ENCODE measurements around the gene GNA14. TPM values are rescaled to one million over a fixed set of nuclear protein-coding genes. Genes with fewer than 3 reads are reported as not detected.

Gene GNA14
- total and polyA plus RNA-seq, 2 of the 8 experiments (the other 6 are each of a cell fraction or from before 2014, with no cell fraction given): 3.4 to 6.3 TPM

DNA sequence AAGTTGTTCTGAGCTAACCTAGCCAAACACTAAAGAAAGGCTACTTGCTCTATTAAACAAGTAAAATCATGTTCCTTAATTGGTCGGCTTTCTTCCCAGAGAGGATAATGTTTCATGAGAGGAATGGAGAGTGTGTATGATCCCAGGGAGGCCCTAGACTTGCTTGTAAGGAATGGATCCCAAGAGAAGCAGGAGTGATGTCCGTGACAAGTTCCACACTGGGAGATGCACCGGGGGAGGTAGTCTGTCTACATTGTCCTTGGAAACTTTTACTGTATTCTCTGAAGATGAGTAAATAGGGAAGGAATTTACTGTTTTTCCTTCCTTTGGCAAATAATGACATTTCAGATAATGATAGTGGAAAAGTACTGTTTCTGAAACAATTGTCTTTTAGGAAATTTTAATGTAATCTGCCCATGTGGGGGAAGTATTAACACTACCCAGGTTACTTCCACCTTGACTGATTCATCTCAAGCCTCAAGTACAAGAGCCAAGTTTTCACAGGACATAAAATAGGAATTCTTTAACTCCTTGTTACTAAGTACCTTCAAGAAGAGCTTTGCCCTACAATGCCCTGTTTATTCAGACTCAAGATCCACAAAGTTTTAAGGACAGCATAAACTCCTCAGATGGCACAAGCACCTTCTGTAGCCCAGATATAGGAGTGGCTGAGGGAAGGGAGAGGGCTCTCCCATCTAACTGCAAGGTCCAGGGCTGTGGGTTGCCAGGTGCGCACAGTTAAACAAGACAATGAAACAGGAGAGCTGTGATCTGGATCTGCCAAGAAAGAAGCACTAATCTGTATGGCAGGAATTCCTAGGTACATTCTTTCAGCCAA lies 152.1 kb downstream of the GNA14 start:
- H2BK20ac ChIP-seq (ENCODE audit: low read length): no peak overlapping the region
- no peak overlapping the region for H2BK120ac ChIP-seq (replicated peaks; ENCODE audit: low read depth, low read length)
- H4K5ac ChIP-seq (ENCODE audit: insufficient read length, low read depth, low read length): no peak overlapping the region
- no peak for DNase-seq (ENCODE audit: low read depth in 1 of 2, low spot score in 2 of 2)
- no peak overlapping the region for H2AK5ac ChIP-seq (ENCODE audit: low read depth, low read length)
- H2AFZ ChIP-seq (ENCODE audit: low read length): no peak overlapping the region
- H3K4me2 ChIP-seq (ENCODE audit: insufficient read depth in 1 of 2, low read depth in 2 of 2, low read length in 2 of 2): no peak overlapping the region
- H3K36me3 ChIP-seq (ENCODE audit: control insufficient read depth in 2 of 4, insufficient read depth in 4 of 4, low read length in 3 of 4): no peaks in the 10 kb centered on the region; a peak in 1 of 8 replicates
- no peaks in the 10 kb centered on the region for H3K9me3 ChIP-seq (ENCODE audit: insufficient read depth in 2 of 2, low read depth in 1 of 2, low read length in 1 of 2)
- H3K79me2 ChIP-seq (ENCODE audit: control insufficient read depth in 1 of 2, insufficient read depth in 2 of 2, low read length in 2 of 2): no peaks in the 10 kb centered on the region
- WGBS, 2 experiments (ENCODE audit: extremely low coverage in 1 of 2, insufficient coverage in 1 of 2, insufficient read length in 1 of 2, insufficient replicate concordance in 2 of 2, low coverage in 1 of 2, low lambda C conversion rate in 2 of 2, missing lambda C conversion rate in 1 of 2): 90% methylated on average over 4 of the region's 4 CpGs; no CpG with 5 or more reads in 1 of the 2 experiments
- no peak overlapping the region for H4K8ac ChIP-seq (ENCODE audit: extremely low read depth, insufficient read depth, low read length)
- no peak for FAIRE-seq
- H2BK15ac ChIP-seq (ENCODE audit: low read length): no peak overlapping the region
- H3K18ac ChIP-seq (ENCODE audit: extremely low read depth, low read length): no peak overlapping the region
- H3K23me2 ChIP-seq (ENCODE audit: low read depth, low read length): no peaks in the 10 kb centered on the region
- no peak overlapping the region for H4K91ac ChIP-seq (replicated peaks; ENCODE audit: insufficient read length, low read length)
- H2BK5ac ChIP-seq (ENCODE audit: low read depth, low read length): no peak overlapping the region
- no peaks in the 10 kb centered on the region for H3K27me3 ChIP-seq (replicated peaks in 1 of 4; ENCODE audit: control insufficient read depth in 3 of 4, extremely low read depth in 1 of 4, insufficient read depth in 3 of 4, low read length in 3 of 4)
- H3K23ac ChIP-seq (ENCODE audit: insufficient read length): no peak overlapping the region
- no peak overlapping the region for H3K9ac ChIP-seq (replicated peaks in 1 of 4; ENCODE audit: extremely low read depth in 1 of 4, low read depth in 3 of 4, low read length in 3 of 4)
- H3K27ac ChIP-seq (ENCODE audit: low read depth, low read length): no peak overlapping the region
- ChIA-PET POLR2A (ENCODE audit: partially characterized antibody) (no interaction called here), CTCF (ENCODE audit: partially characterized antibody) (no interaction called here)
- H4K20me1 ChIP-seq (replicated peaks in 1 of 2; ENCODE audit: control insufficient read depth in 1 of 2, insufficient read depth in 2 of 2, low read length in 2 of 2): no peaks in the 10 kb centered on the region
- no peak overlapping the region for H2BK12ac ChIP-seq (ENCODE audit: low read depth, low read length)
- H3K79me1 ChIP-seq (ENCODE audit: low read depth, low read length): no peaks in the 10 kb centered on the region
- H3K56ac ChIP-seq (replicated peaks; ENCODE audit: insufficient read length, low read depth, low read length): no peak overlapping the region
- H3K14ac ChIP-seq (ENCODE audit: insufficient read length): no peak overlapping the region
- no peaks in the 10 kb centered on the region; a peak in 2 of 7 replicates for H3K4me1 ChIP-seq (replicated peaks in 1 of 4; ENCODE audit: control insufficient read depth in 3 of 4, insufficient read depth in 4 of 4, low read length in 3 of 4)
- H3K4ac ChIP-seq (replicated peaks; ENCODE audit: insufficient read length, low read depth, low read length): no peak overlapping the region
- no peak overlapping the region for H3K4me3 ChIP-seq (ENCODE audit: extremely low read depth in 1 of 4, insufficient read depth in 2 of 4, low read depth in 3 of 4, low read length in 4 of 4)

Data from H1 (cell line).